H1 (cell line): ENCODE results near the gene ZNF669. TPM values are rescaled to one million over a fixed set of nuclear protein-coding genes. Genes with fewer than 3 reads are reported as not detected.
"Not testable (repeated sequence)": the region's sequence is repeated elsewhere in the genome, so short reads cannot be mapped to it uniquely, and the experiment has no call there.

Experiments
- CTCF ChIA-PET: fragments of 300-600 bp; sonication (Branson Sonifier 250); formaldehyde crosslinking; loops from one replicate; lab custom pipeline; 2021; ENCODE audit not compliant: partially characterized antibody; lab: Charles Lee
- POLR2A ChIA-PET: fragments of 300-600 bp; sonication (Branson Sonifier 250); formaldehyde crosslinking; loops from one replicate; lab custom pipeline; 2021; ENCODE audit warnings: inconsistent platforms; ENCODE audit not compliant: partially characterized antibody; lab: Charles Lee
- DNase-seq, 2 experiments: peaks; one replicate each; pipeline versions ENCODE4 v3.0.0 to v3.0.0-alpha.2; 2010 to 2022; ENCODE audit warnings: low spot score in 2 of 2, low read depth in 1 of 2, mixed read lengths in 1 of 2
- FAIRE-seq: peaks from 2 replicates; lab custom pipeline; 2011; peaks lifted over from hg19 to GRCh38; lab: Jason Lieb, UNC
- H2AFZ ChIP-seq: 2 replicates; pipeline ENCODE4 v1.8.1; 2012; ENCODE audit warnings: low read length, inconsistent platforms
- H2AK5ac ChIP-seq: 2 replicates; pipeline ENCODE4 v1.6.1; 2013; ENCODE audit warnings: low read depth, low read length
- H2BK120ac ChIP-seq: replicated peaks from 2 replicates; pipeline ENCODE3; 2013; ENCODE audit warnings: low read depth, low read length, inconsistent platforms
- H2BK12ac ChIP-seq: 2 replicates; pipeline ENCODE4 v1.6.1; 2013; ENCODE audit warnings: low read depth, low read length
- H2BK15ac ChIP-seq: 2 replicates; pipeline ENCODE4 v1.6.1; 2013; ENCODE audit warnings: low read length
- H2BK20ac ChIP-seq: 2 replicates; pipeline ENCODE4 v1.6.1; 2013; ENCODE audit warnings: low read length
- H2BK5ac ChIP-seq: 2 replicates; pipeline ENCODE4 v1.6.1; 2013; ENCODE audit warnings: low read depth, low read length
- H3K14ac ChIP-seq: 2 replicates; pipeline ENCODE4 v1.6.1; 2013; ENCODE audit warnings: inconsistent platforms; ENCODE audit not compliant: insufficient read length
- H3K18ac ChIP-seq: 2 replicates; pipeline ENCODE4 v1.6.1; 2013; ENCODE audit warnings: low read length; ENCODE audit errors: extremely low read depth
- H3K23ac ChIP-seq: 2 replicates; pipeline ENCODE4 v1.6.1; 2013; ENCODE audit warnings: inconsistent platforms; ENCODE audit not compliant: insufficient read length
- H3K23me2 ChIP-seq: 2 replicates; pipeline ENCODE4 v1.6.1; 2013; ENCODE audit warnings: low read depth, low read length
- H3K27ac ChIP-seq: 2 replicates; pipeline ENCODE4 v1.6.1; 2011; ENCODE audit warnings: low read depth, low read length, inconsistent platforms
- H3K27me3 ChIP-seq, 4 experiments: replicated peaks in 1 of 4; 1 replicate in 1 of 4; 2 replicates in 3 of 4; pipeline versions ENCODE4 v1.6.1 to v1.8.1; 2011 to 2013; ENCODE audit warnings: low read length in 3 of 4, mild to moderate bottlenecking in 3 of 4, inconsistent platforms in 2 of 4, mixed read lengths in 2 of 4, moderate library complexity in 1 of 4; ENCODE audit not compliant: control insufficient read depth in 3 of 4, insufficient read depth in 3 of 4; ENCODE audit errors: extremely low read depth in 1 of 4
- H3K36me3 ChIP-seq, 4 experiments: 2 replicates each; pipeline versions ENCODE4 v1.6.1 to v1.8.1; 2011 to 2013; ENCODE audit warnings: mild to moderate bottlenecking in 4 of 4, low read length in 3 of 4, moderate library complexity in 2 of 4, control low read depth in 1 of 4, inconsistent platforms in 1 of 4; ENCODE audit not compliant: insufficient read depth in 4 of 4, control insufficient read depth in 2 of 4
- H3K4ac ChIP-seq: replicated peaks from 2 replicates; pipeline ENCODE3; 2013; ENCODE audit warnings: low read length, low read depth, mixed read lengths, inconsistent platforms; ENCODE audit not compliant: insufficient read length
- H3K4me1 ChIP-seq, 4 experiments: replicated peaks in 1 of 4; 1 replicate in 1 of 4; 2 replicates in 3 of 4; pipeline versions ENCODE4 v1.6.1 to v1.8.1; 2011 to 2013; ENCODE audit warnings: low read length in 3 of 4, inconsistent platforms in 2 of 4, mixed read lengths in 1 of 4; ENCODE audit not compliant: insufficient read depth in 4 of 4, control insufficient read depth in 3 of 4
- H3K4me2 ChIP-seq, 2 experiments: 2 replicates each; pipeline versions ENCODE4 v1.6.1 to v1.8.1; 2011 to 2013; ENCODE audit warnings: low read depth in 2 of 2, low read length in 2 of 2, control low read depth in 1 of 2, inconsistent platforms in 1 of 2, mild to moderate bottlenecking in 1 of 2; ENCODE audit not compliant: insufficient read depth in 1 of 2
- H3K4me3 ChIP-seq, 4 experiments: fragments of 200-600, 300-600 bp in 1 of 4; sonication (generic), shearing (Covaris generic), sonication (Bioruptor Twin) in 1 of 4; 2 replicates each; pipeline versions ENCODE4 v1.5.1 to v1.8.1; 2011 to 2016; ENCODE audit warnings: low read length in 4 of 4, low read depth in 3 of 4, control low read depth in 2 of 4, inconsistent platforms in 2 of 4, mild to moderate bottlenecking in 2 of 4, mixed read lengths in 1 of 4, moderate library complexity in 1 of 4; ENCODE audit not compliant: insufficient read depth in 2 of 4; ENCODE audit errors: extremely low read depth in 1 of 4
- H3K56ac ChIP-seq: replicated peaks from 2 replicates; pipeline ENCODE3; 2013; ENCODE audit warnings: low read depth, mild to moderate bottlenecking, mixed read lengths, low read length, inconsistent platforms; ENCODE audit not compliant: insufficient read length
- H3K79me1 ChIP-seq: 2 replicates; pipeline ENCODE4 v1.6.1; 2013; ENCODE audit warnings: low read depth, low read length, control low read depth
- H3K79me2 ChIP-seq, 2 experiments: 2 replicates each; pipeline versions ENCODE4 v1.6.1 to v1.8.1; 2012 to 2013; ENCODE audit warnings: low read length in 2 of 2, mild to moderate bottlenecking in 2 of 2, inconsistent platforms in 1 of 2; ENCODE audit not compliant: insufficient read depth in 2 of 2, control insufficient read depth in 1 of 2
- H3K9ac ChIP-seq, 4 experiments: replicated peaks in 1 of 4; 1 replicate in 1 of 4; 2 replicates in 3 of 4; pipeline versions ENCODE4 v1.6.1 to v1.8.1; 2011 to 2013; ENCODE audit warnings: low read depth in 3 of 4, low read length in 3 of 4, control low read depth in 2 of 4, mild to moderate bottlenecking in 2 of 4, moderate library complexity in 2 of 4, inconsistent platforms in 1 of 4; ENCODE audit errors: extremely low read depth in 1 of 4
- H3K9me3 ChIP-seq, 2 experiments: 2 replicates each; pipeline versions ENCODE4 v1.6.1 to v1.8.1; 2012 to 2013; ENCODE audit warnings: mild to moderate bottlenecking in 2 of 2, moderate library complexity in 2 of 2, control low read depth in 1 of 2, inconsistent platforms in 1 of 2, low read depth in 1 of 2, low read length in 1 of 2, mixed read lengths in 1 of 2; ENCODE audit not compliant: insufficient read depth in 2 of 2
- H4K20me1 ChIP-seq, 2 experiments: replicated peaks in 1 of 2; 2 replicates each; pipeline versions ENCODE3 to v1.8.1; 2011 to 2013; ENCODE audit warnings: inconsistent platforms in 2 of 2, low read length in 2 of 2, mild to moderate bottlenecking in 1 of 2; ENCODE audit not compliant: insufficient read depth in 2 of 2, control insufficient read depth in 1 of 2
- H4K5ac ChIP-seq: 2 replicates; pipeline ENCODE4 v1.6.1; 2013; ENCODE audit warnings: low read length, low read depth, mixed read lengths, inconsistent platforms; ENCODE audit not compliant: insufficient read length
- H4K8ac ChIP-seq: 2 replicates; pipeline ENCODE4 v1.8.0; 2013; ENCODE audit warnings: mild to moderate bottlenecking, moderate library complexity, low read length, inconsistent platforms; ENCODE audit not compliant: insufficient read depth; ENCODE audit errors: extremely low read depth
- H4K91ac ChIP-seq: replicated peaks from 2 replicates; pipeline ENCODE3; 2013; ENCODE audit warnings: low read length, mixed read lengths, inconsistent platforms; ENCODE audit not compliant: insufficient read length
- HDAC6 ChIP-seq: IDR thresholded peaks from one replicate; pipeline ENCODE4 v1.7.1; 2012; ENCODE audit warnings: low read depth, mild to moderate bottlenecking, inconsistent platforms, low read length, moderate library complexity
- WGBS, 2 experiments: shearing (Covaris generic) in 1 of 2; methylation state at CpG; one replicate each; pipeline versions ENCODE4 v1.1.6 to v1.1.7; 2013 to 2015; ENCODE audit warnings: low lambda C conversion rate in 2 of 2, mixed read lengths in 2 of 2, inconsistent platforms in 1 of 2, low coverage in 1 of 2, missing lambda C conversion rate in 1 of 2; ENCODE audit not compliant: insufficient replicate concordance in 2 of 2, insufficient coverage in 1 of 2, insufficient read length in 1 of 2; ENCODE audit errors: extremely low coverage in 1 of 2, missing lambda C conversion rate in 1 of 2; 5-methylcytosine and 5-hydroxymethylcytosine counted together
- polyA plus RNA-seq, 7 experiments: library from polyadenylated mRNA; depleted of rRNA in 3 of 7; stranded (reverse) in 5 of 7; unstranded in 2 of 7; fragments of >200 nt in 5 of 7; fragments of 200-250 nt in 2 of 7; gene quantifications; 1 replicate in 5 of 7; 2 replicates in 1 of 7; 4 replicates in 1 of 7; pipeline versions ENCODE4 v1.2.1 to v1.2.3, GENCODE V29; 2011 to 2013; ENCODE audit warnings: missing spikeins in 2 of 7, mixed read lengths in 2 of 7
- total RNA-seq: library from RNA; stranded (reverse); fragmentation: NEBNext Ultra II Directional; extraction: Animal tissue kit (Norgen Biotek cat#: 25700); gene quantifications from 2 replicates; pipeline ENCODE4 v1.2.1, GENCODE V29; 2021

The ZNF669 gene
- total and polyA plus RNA-seq, 2 of the 8 experiments (the other 6 are each of a cell fraction or from before 2014, with no cell fraction given): 4.8 to 20.3 TPM

- TF ChIP-seq HDAC6: no peak
- TF ChIP-seq, all 59 proteins: peak for 0
These were observed 27.1 kb upstream of the ZNF669 start (continued) for GRCh38 chr1:247131236-247131635.

DNA sequence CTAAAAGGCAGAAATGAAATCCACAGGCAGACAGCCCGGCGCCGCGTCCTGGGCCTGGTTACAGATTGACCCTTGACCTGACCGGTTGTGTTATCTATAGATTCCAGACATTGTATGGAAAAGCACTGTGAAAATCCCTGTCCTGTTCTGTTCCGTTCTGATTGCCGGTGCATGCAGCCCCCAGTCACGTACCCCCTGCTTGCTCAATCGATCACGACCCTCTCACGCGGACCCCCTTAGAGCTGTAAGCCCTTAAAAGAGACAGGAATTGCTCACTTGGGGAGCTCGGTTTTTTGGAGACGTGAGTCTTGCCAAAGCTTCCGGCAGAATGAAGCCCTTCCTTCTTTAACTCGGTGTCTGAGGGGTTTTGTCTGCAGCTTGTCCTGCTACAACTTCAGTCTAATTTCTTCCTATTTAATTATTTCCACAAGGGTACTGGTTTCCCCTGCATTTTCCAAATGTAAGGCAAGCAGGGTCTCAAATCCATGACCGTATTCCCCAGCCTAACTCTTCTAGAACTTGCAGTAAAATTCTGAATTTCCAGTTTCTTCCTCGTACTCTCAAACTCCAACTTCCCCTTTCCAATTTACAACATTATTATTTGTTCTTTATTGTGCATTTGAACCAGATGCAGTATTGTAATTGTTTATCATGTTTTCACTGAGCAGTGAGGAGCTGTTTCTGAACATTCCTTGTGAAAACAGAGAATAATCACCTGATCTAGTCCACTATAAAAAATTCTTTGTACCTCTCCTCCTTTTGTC, 23.5 kb upstream of the ZNF669 start:
- not testable (repeated sequence) for H3K27ac ChIP-seq, H3K18ac ChIP-seq, H2BK120ac ChIP-seq, DNase-seq, H2BK20ac ChIP-seq, H2BK5ac ChIP-seq, H4K20me1 ChIP-seq, H3K23ac ChIP-seq, H3K79me1 ChIP-seq, FAIRE-seq, H3K23me2 ChIP-seq, H3K4ac ChIP-seq, H2AFZ ChIP-seq, H3K27me3 ChIP-seq, H2BK15ac ChIP-seq, H4K91ac ChIP-seq, H3K9ac ChIP-seq, H3K14ac ChIP-seq, H4K8ac ChIP-seq, H4K5ac ChIP-seq, H3K4me1 ChIP-seq, H2BK12ac ChIP-seq, H3K56ac ChIP-seq, H2AK5ac ChIP-seq
- WGBS, 2 experiments: 38 to 100% methylated on average over 1 to 13 of the region's 18 CpGs
- CTCF ChIA-PET: interaction anchor here (1.2 kb wide), 1 partner anchor 8 kb away, joined by 3 read pairs; no protein-coding TSS in a partner anchor
- Histone ChIP-seq H3K9me3 (peaks cover 14 to 16% of the 10 kb centered on the region in 2 experiments; a peak in 3 of 4 replicates), H3K4me3 (peak overlapping the region in 2 of 4 experiments; percentile 27 to 46; a peak in 3 of 8 replicates), H3K4me2 (peak overlapping the region; percentile 39 to 42; a peak in 3 of 4 replicates), H3K36me3 (peaks cover 2 to 26% (median 11%) of the 10 kb centered on the region in 4 experiments; a peak in 6 of 8 replicates), H3K79me2 (peaks cover 0 to 12% of the 10 kb centered on the region in 2 experiments; a peak in 2 of 4 replicates)
- POLR2A ChIA-PET: interaction anchor here (1.3 kb wide), 1 partner anchor 42 kb away, joined by 13 read pairs; no protein-coding TSS in a partner anchor
